ENCODE measurements around the gene VWC2.

The VWC2 gene

GRCh38 chr7:49772916-49773217 is 571 bp upstream of the VWC2 start:
- H3K9ac ChIP-seq (ENCODE audit: low read length), result no peak overlapping the region
- H2BK15ac ChIP-seq (replicated peaks; ENCODE audit: low read depth), result no peak overlapping the region
- DNase-seq, result no peak
- H3K79me2 ChIP-seq (ENCODE audit: control insufficient read depth, insufficient read depth, low read length), result no peaks in the 10 kb centered on the region
- no peak overlapping the region for H3K56ac ChIP-seq (ENCODE audit: low read length)
- no peak overlapping the region for H2BK120ac ChIP-seq (ENCODE audit: low read depth, low read length)
- no peak overlapping the region for H2AK5ac ChIP-seq (ENCODE audit: low read length)
- H3K23ac ChIP-seq (ENCODE audit: low read length), result no peak overlapping the region
- no peaks in the 10 kb centered on the region for H3K36me3 ChIP-seq (ENCODE audit: control insufficient read depth, insufficient read depth, low read length)
- no peak overlapping the region for H3K18ac ChIP-seq (ENCODE audit: low read length)
- H2BK5ac ChIP-seq (ENCODE audit: low read length), result no peak overlapping the region
- H4K8ac ChIP-seq (ENCODE audit: low read depth, low read length), result no peak overlapping the region
- H3K4ac ChIP-seq (ENCODE audit: low read depth, low read length), result no peak overlapping the region
- no peak overlapping the region for H3K4me3 ChIP-seq (ENCODE audit: low read length)
- H3K27ac ChIP-seq (ENCODE audit: low read depth, low read length), result no peak overlapping the region
- no peak overlapping the region for H4K5ac ChIP-seq (ENCODE audit: low read length)
- WGBS (ENCODE audit: extremely low coverage, insufficient coverage, low lambda C conversion rate), result no CpG with 5 or more reads among the region's 11 CpGs
- H3K4me1 ChIP-seq (ENCODE audit: control insufficient read depth, low read depth, low read length), result peaks cover 2% of the 10 kb centered on the region
- H3K27me3 ChIP-seq (ENCODE audit: insufficient read depth, low read length, poor library complexity), result peaks cover 31% of the 10 kb centered on the region
- no peaks in the 10 kb centered on the region for H3K79me1 ChIP-seq (ENCODE audit: low read length)
- peak overlapping the region; percentile 57 for H3K4me2 ChIP-seq (ENCODE audit: low read length)

DNA sequence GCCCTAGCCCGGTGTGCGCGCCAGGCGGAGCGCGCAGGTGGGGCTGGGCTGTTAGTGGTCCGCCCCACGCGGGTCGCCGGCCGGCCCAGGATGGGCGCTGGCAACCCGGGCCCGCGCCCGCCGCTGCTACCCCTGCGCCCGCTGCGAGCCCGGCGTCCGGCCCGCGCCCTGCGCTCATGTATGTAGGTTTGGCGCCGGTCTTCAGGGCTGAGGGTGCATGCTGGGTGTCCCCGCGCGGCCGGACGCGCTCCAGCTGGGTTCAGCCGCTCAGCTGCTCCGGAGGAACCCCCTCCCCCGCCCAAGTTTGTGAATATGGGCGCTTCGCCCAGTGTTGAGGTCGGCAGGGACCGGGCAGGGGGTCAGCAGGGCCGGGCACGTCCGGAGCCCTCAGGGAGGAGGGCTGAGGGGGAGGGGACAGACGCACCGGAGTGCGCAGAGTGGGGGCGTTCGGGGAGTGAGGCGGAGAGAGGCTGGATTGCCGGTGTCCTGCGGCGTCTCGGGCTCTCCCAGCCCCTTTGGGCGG is 559 bp downstream of the VWC2 start:
- H2AK5ac ChIP-seq (ENCODE audit: low read length), result no peak overlapping the region
- H2BK15ac ChIP-seq (replicated peaks; ENCODE audit: low read depth), result no peak overlapping the region
- H2BK5ac ChIP-seq (ENCODE audit: low read length), result no peak overlapping the region
- WGBS (ENCODE audit: extremely low coverage, insufficient coverage, low lambda C conversion rate), result no CpG with 5 or more reads among the region's 56 CpGs
- H3K9ac ChIP-seq (ENCODE audit: low read length), result peak overlapping the region; percentile 36
- H3K4me1 ChIP-seq (ENCODE audit: control insufficient read depth, low read depth, low read length), result peaks cover 2% of the 10 kb centered on the region
- H3K4me3 ChIP-seq (ENCODE audit: low read length), result peak overlapping the region; percentile 17
- no peak overlapping the region for H4K8ac ChIP-seq (ENCODE audit: low read depth, low read length)
- H3K79me2 ChIP-seq (ENCODE audit: control insufficient read depth, insufficient read depth, low read length), result no peaks in the 10 kb centered on the region
- no peak for DNase-seq
- peak overlapping the region; percentile 73 for H3K4me2 ChIP-seq (ENCODE audit: low read length)
- peaks cover 31% of the 10 kb centered on the region for H3K27me3 ChIP-seq (ENCODE audit: insufficient read depth, low read length, poor library complexity)
- H4K5ac ChIP-seq (ENCODE audit: low read length), result no peak overlapping the region
- H3K4ac ChIP-seq (ENCODE audit: low read depth, low read length), result no peak overlapping the region
- no peaks in the 10 kb centered on the region for H3K79me1 ChIP-seq (ENCODE audit: low read length)
- H3K23ac ChIP-seq (ENCODE audit: low read length), result no peak overlapping the region
- H3K18ac ChIP-seq (ENCODE audit: low read length), result peak overlapping the region; percentile 23
- peak overlapping the region; percentile 60 for H3K56ac ChIP-seq (ENCODE audit: low read length)
- no peak overlapping the region for H2BK120ac ChIP-seq (ENCODE audit: low read depth, low read length)
- H3K36me3 ChIP-seq (ENCODE audit: control insufficient read depth, insufficient read depth, low read length), result no peaks in the 10 kb centered on the region
- no peak overlapping the region for H3K27ac ChIP-seq (ENCODE audit: low read depth, low read length)

DNA sequence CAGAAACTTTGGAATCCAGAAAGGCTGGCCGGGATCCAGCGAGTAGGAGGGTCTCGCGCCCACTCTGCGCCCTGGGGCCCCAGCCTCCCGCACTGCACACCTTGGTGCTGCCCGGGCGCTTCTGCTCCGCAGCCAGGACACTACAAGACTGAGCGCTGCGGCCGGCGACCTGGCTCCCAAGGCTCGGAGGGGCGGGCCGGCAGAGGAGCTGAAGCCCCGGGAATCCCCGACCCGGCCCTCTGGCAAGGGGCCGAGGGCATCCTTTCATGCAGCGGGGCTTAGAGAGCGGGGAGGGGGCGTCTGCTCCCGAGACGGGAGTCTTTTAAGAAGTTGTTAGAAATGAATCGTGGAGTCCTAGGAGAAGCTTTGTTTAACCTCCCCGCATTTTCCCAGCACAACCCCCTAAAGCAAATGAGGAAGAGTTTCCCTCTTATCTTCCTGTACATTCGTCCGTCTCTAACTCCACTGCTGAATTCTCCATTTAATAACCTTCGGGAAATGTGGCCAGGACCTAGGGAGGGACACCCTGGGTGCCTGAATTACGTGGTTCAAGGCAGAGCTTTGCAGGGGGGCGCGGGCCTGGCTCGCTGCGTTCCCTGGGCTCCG is 1.1 kb downstream of the VWC2 start:
- Histone ChIP-seq H3K9ac (ENCODE audit: low read length) (peak overlapping the region; percentile 34), H4K5ac (ENCODE audit: low read length) (no peak overlapping the region), H3K79me1 (ENCODE audit: low read length) (no peaks in the 10 kb centered on the region), H3K4ac (ENCODE audit: low read depth, low read length) (no peak overlapping the region), H2BK5ac (ENCODE audit: low read length) (no peak overlapping the region), H3K27ac (ENCODE audit: low read depth, low read length) (no peak overlapping the region), H3K4me1 (ENCODE audit: control insufficient read depth, low read depth, low read length) (peaks cover 2% of the 10 kb centered on the region), H3K79me2 (ENCODE audit: control insufficient read depth, insufficient read depth, low read length) (no peaks in the 10 kb centered on the region), H3K18ac (ENCODE audit: low read length) (peak overlapping the region; percentile 23), H3K4me2 (ENCODE audit: low read length) (peak overlapping the region; percentile 73), H3K56ac (ENCODE audit: low read length) (peak overlapping the region; percentile 60), H3K36me3 (ENCODE audit: control insufficient read depth, insufficient read depth, low read length) (no peaks in the 10 kb centered on the region), H3K27me3 (ENCODE audit: insufficient read depth, low read length, poor library complexity) (peaks cover 31% of the 10 kb centered on the region), H2BK15ac (replicated peaks; ENCODE audit: low read depth) (no peak overlapping the region), H3K23ac (ENCODE audit: low read length) (no peak overlapping the region), H3K4me3 (ENCODE audit: low read length) (no peak overlapping the region), H4K8ac (ENCODE audit: low read depth, low read length) (no peak overlapping the region), H2AK5ac (ENCODE audit: low read length) (no peak overlapping the region), H2BK120ac (ENCODE audit: low read depth, low read length) (no peak overlapping the region)
- no CpG with 5 or more reads among the region's 36 CpGs for WGBS (ENCODE audit: extremely low coverage, insufficient coverage, low lambda C conversion rate)
- DNase-seq, result no peak

DNA sequence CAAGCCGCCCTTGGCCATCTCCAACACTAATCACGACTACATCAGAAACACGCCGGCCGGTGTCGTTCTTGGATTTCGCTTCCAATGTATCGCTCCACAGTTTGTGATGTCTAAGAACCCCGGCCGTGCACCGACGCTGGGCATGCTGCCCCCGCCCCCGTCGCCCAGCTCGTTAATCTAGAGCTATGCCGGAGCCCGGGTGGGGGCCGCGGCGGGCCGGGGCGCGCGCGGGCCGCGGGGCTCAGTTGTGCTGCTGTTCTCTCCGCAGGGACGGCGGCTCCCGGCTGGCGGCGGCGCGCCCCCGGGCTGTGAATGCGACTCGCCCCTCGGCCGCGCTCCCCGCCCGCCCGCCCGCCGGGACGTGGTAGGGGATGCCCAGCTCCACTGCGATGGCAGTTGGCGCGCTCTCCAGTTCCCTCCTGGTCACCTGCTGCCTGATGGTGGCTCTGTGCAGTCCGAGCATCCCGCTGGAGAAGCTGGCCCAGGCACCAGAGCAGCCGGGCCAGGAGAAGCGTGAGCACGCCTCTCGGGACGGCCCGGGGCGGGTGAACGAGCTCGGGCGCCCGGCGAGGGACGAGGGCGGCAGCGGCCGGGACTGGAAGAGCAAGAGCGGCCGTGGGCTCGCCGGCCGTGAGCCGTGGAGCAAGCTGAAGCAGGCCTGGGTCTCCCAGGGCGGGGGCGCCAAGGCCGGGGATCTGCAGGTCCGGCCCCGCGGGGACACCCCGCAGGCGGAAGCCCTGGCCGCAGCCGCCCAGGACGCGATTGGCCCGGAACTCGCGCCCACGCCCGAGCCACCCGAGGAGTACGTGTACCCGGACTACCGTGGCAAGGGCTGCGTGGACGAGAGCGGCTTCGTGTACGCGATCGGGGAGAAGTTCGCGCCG is 1.9 kb downstream of the VWC2 start:
- Histone ChIP-seq H3K4me2 (ENCODE audit: low read length) (peak overlapping the region; percentile 73), H3K9ac (ENCODE audit: low read length) (peak overlapping the region; percentile 42), H3K79me1 (ENCODE audit: low read length) (no peaks in the 10 kb centered on the region), H3K23ac (ENCODE audit: low read length) (no peak overlapping the region), H3K4ac (ENCODE audit: low read depth, low read length) (no peak overlapping the region), H3K27ac (ENCODE audit: low read depth, low read length) (no peak overlapping the region), H3K4me3 (ENCODE audit: low read length) (no peak overlapping the region), H2BK120ac (ENCODE audit: low read depth, low read length) (no peak overlapping the region), H3K56ac (ENCODE audit: low read length) (peak overlapping the region; percentile 73), H3K36me3 (ENCODE audit: control insufficient read depth, insufficient read depth, low read length) (no peaks in the 10 kb centered on the region), H4K8ac (ENCODE audit: low read depth, low read length) (no peak overlapping the region), H3K79me2 (ENCODE audit: control insufficient read depth, insufficient read depth, low read length) (no peaks in the 10 kb centered on the region), H2BK15ac (replicated peaks; ENCODE audit: low read depth) (no peak overlapping the region), H2BK5ac (ENCODE audit: low read length) (no peak overlapping the region), H3K27me3 (ENCODE audit: insufficient read depth, low read length, poor library complexity) (peaks cover 31% of the 10 kb centered on the region), H2AK5ac (ENCODE audit: low read length) (no peak overlapping the region), H4K5ac (ENCODE audit: low read length) (no peak overlapping the region), H3K4me1 (ENCODE audit: control insufficient read depth, low read depth, low read length) (peaks cover 2% of the 10 kb centered on the region), H3K18ac (ENCODE audit: low read length) (no peak overlapping the region)
- no CpG with 5 or more reads among the region's 106 CpGs for WGBS (ENCODE audit: extremely low coverage, insufficient coverage, low lambda C conversion rate)
- peak; percentile 42 for DNase-seq

DNA sequence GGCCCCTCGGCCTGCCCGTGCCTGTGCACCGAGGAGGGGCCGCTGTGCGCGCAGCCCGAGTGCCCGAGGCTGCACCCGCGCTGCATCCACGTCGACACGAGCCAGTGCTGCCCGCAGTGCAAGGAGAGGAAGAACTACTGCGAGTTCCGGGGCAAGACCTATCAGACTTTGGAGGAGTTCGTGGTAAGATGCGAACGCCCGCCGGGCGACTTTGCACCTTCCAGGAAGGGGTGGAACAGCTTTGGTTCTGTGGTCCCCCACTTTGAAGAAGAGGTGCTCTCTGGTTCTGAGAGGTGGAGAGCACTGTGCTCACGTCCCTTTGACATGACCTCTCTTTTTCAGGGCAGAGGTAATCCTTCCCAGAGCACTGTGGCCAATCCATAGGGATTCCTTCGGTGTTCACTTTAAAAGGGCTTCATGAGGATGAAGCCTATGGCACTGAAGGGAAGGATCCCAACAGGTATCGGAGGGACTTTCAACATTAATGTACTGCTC is 2.6 kb downstream of the VWC2 start:
- Histone ChIP-seq H3K79me1 (ENCODE audit: low read length) (no peaks in the 10 kb centered on the region), H3K36me3 (ENCODE audit: control insufficient read depth, insufficient read depth, low read length) (no peaks in the 10 kb centered on the region), H3K9ac (ENCODE audit: low read length) (peak overlapping the region; percentile 42), H3K4me3 (ENCODE audit: low read length) (no peak overlapping the region), H2BK5ac (ENCODE audit: low read length) (no peak overlapping the region), H2BK120ac (ENCODE audit: low read depth, low read length) (no peak overlapping the region), H3K4me2 (ENCODE audit: low read length) (peak overlapping the region; percentile 40), H3K56ac (ENCODE audit: low read length) (peak overlapping the region; percentile 73), H3K23ac (ENCODE audit: low read length) (no peak overlapping the region), H3K4me1 (ENCODE audit: control insufficient read depth, low read depth, low read length) (peaks cover 2% of the 10 kb centered on the region), H4K8ac (ENCODE audit: low read depth, low read length) (no peak overlapping the region), H3K27me3 (ENCODE audit: insufficient read depth, low read length, poor library complexity) (peaks cover 31% of the 10 kb centered on the region), H3K27ac (ENCODE audit: low read depth, low read length) (no peak overlapping the region), H3K79me2 (ENCODE audit: control insufficient read depth, insufficient read depth, low read length) (no peaks in the 10 kb centered on the region), H2AK5ac (ENCODE audit: low read length) (no peak overlapping the region), H4K5ac (ENCODE audit: low read length) (no peak overlapping the region), H2BK15ac (replicated peaks; ENCODE audit: low read depth) (no peak overlapping the region), H3K4ac (ENCODE audit: low read depth, low read length) (no peak overlapping the region), H3K18ac (ENCODE audit: low read length) (no peak overlapping the region)
- no peak for DNase-seq
- WGBS (ENCODE audit: extremely low coverage, insufficient coverage, low lambda C conversion rate), result no CpG with 5 or more reads among the region's 25 CpGs
